Adrenal gland (tissue), 12 donors: ENCODE measurements around the gene FAM53B. TPM values are rescaled to one million over a fixed set of nuclear protein-coding genes. Genes with fewer than 3 reads are reported as not detected.

Experiments
- DNase-seq, 7 donors: peaks; one replicate each; pipeline ENCODE4 v3.0.0-alpha.2; 2019 to 2020
- H3K27ac ChIP-seq, 5 donors: fragments of 200-600 bp; sonication (generic) in 4 of 5; 1 replicate in 3 of 5; 2 replicates in 2 of 5; pipeline versions ENCODE4 v1.5.1 to v1.8.0; 2016 to 2020; ENCODE audit warnings: mild to moderate bottlenecking in 1 of 5
- H3K27me3 ChIP-seq: fragments of 200-600 bp; 2 replicates; pipeline ENCODE4 v1.8.0; 2021
- H3K36me3 ChIP-seq, 2 donors: fragments of 200-600 bp; replicated peaks in 1 of 2; 1 replicate in 1 of 2; 2 replicates in 1 of 2; pipeline versions ENCODE4 v1.5.1 to v1.8.0; 2018 to 2022
- H3K4me1 ChIP-seq, 2 donors: fragments of 200-600 bp; replicated peaks in 1 of 2; 1 replicate in 1 of 2; 2 replicates in 1 of 2; pipeline versions ENCODE4 v1.5.1 to v1.8.0; 2018 to 2021
- H3K4me3 ChIP-seq, 4 donors: fragments of 200-600 bp; sonication (generic) in 3 of 4; one replicate each; pipeline ENCODE4 v1.5.1; 2016 to 2018
- H3K9me3 ChIP-seq, 3 donors: fragments of 200-600 bp; sonication (generic) in 1 of 3; replicated peaks in 1 of 3; 1 replicate in 2 of 3; 2 replicates in 1 of 3; pipeline versions ENCODE4 v1.5.1 to v1.8.0; 2016 to 2021
- CTCF ChIP-seq, 6 experiments: fragments of 450-650 bp in 4 of 6; fragments of 200-600 bp in 2 of 6; sonication (generic) in 1 of 6; IDR thresholded peaks; 1 replicate in 5 of 6; 2 replicates in 1 of 6; pipeline versions ENCODE4 v1.5.1 to v1.8.0; 2016 to 2021; ENCODE audit warnings: antibody characterized with exemption in 6 of 6, mild to moderate bottlenecking in 2 of 6, moderate library complexity in 1 of 6
- POLR2A ChIP-seq, 2 donors: fragments of 450-650 bp; IDR thresholded peaks; one replicate each; pipeline ENCODE4 v1.6.1; 2017; ENCODE audit warnings: antibody characterized with exemption in 2 of 2, mild to moderate bottlenecking in 2 of 2, moderate library complexity in 1 of 2
- WGBS, 4 donors: extraction: QIAGEN DNeasy Blood & Tissue Kit in 2 of 4; methylation state at CpG; one replicate each; pipeline versions ENCODE4 v1.1.5 to v1.1.7; 2013 to 2017; 5-methylcytosine and 5-hydroxymethylcytosine counted together
- intact Hi-C, 2 donors: fragments of 100-400 bp; cut with DNase I; formaldehyde crosslinking; loops; one replicate each; pipeline versions ENCODE4 v1.14.1 to v1.15.0; 2022 to 2023
- polyA plus RNA-seq, 3 donors: library from polyadenylated mRNA; stranded (reverse); fragments of 200-250 nt in 2 of 3; fragments of 350-450 nt in 1 of 3; fragmentation: Illumina TruSeq in 1 of 3; extraction: RNeasy Lipid Tissue Mini Kit (QIAGEN cat#74804) in 1 of 3; gene quantifications; one replicate each; pipeline ENCODE4 v1.2.3, GENCODE V29; 2013 to 2014
- total RNA-seq, 9 donors: library from RNA; depleted of rRNA in 4 of 9; stranded (reverse); fragments of >200 nt in 4 of 9; fragments of 120-200 nt in 1 of 9; fragmentation: NEBNext Ultra II Directional in 1 of 9; extraction: Animal tissue kit (Norgen Biotek cat#: 25700) in 1 of 9; gene quantifications; one replicate each; pipeline versions ENCODE4 v1.1.0 to v1.2.4, GENCODE V29; 2013 to 2023
- donor health status: healthy with polysubstance abuse.
- donor health status: Bipolar disorder and iron deficiency.
- donor health status: DM: yes; HTN: yes; CAD: no.
- donor health status: DM: no; HTN: no; CAD: no.
- donor health status: DM: no; HTN: no; CAD: no.
- donor health status: DM: yes; HTN: yes; CAD: no.

The FAM53B gene
- total and polyA plus RNA-seq, 12 donors = 15.1 to 90.9 (median 65.5) TPM

- Histone ChIP-seq H3K36me3 (no peaks in the 10 kb centered on the region), H3K4me1 (peaks cover 11 to 47% of the 10 kb centered on the region in 2 donors), H3K27me3 (no peaks in the 10 kb centered on the region), H3K27ac (no peak overlapping the region), H3K9me3 (no peaks in the 10 kb centered on the region), H3K4me3 (no peak overlapping the region)
- no peak for DNase-seq
- intact Hi-C loops = no loop called here
- TF ChIP-seq CTCF (IDR thresholded peaks at IDR 0.05) = no peak
- TF ChIP-seq POLR2A (IDR thresholded peaks at IDR 0.05) = no peak
- 84 to 89% (median 86%) methylated on average over 10 to 19 of the region's 19 CpGs for WGBS, 4 donors
These were observed 107.7 kb downstream of the FAM53B start for GRCh38 chr10:124636271-124636995.

- Histone ChIP-seq H3K27ac (peak overlapping the region in 1 of 5 donors; percentile 74), H3K9me3 (no peaks in the 10 kb centered on the region), H3K4me3 (no peak overlapping the region), H3K36me3 (no peaks in the 10 kb centered on the region), H3K4me1 (peaks cover 5 to 43% of the 10 kb centered on the region in 2 donors), H3K27me3 (no peaks in the 10 kb centered on the region)
- 83 to 93% (median 89%) methylated on average over 9 to 10 of the region's 10 CpGs for WGBS, 4 donors
- no peak for DNase-seq
- intact Hi-C loops = no loop called here
- TF ChIP-seq CTCF (IDR thresholded peaks at IDR 0.05) (no peak), POLR2A (IDR thresholded peaks at IDR 0.05) (no peak)
These were observed 111.6 kb downstream of the FAM53B start for GRCh38 chr10:124632566-124632965.

- H3K27me3 ChIP-seq = no peaks in the 10 kb centered on the region
- WGBS, 4 donors = 62 to 74% (median 71%) methylated on average over 12 to 19 of the region's 19 CpGs
- DNase-seq = peak in 2 of 7 donors; percentile 37 to 50
- no peak overlapping the region for H3K4me3 ChIP-seq
- peak overlapping the region in 2 of 5 donors; percentile 57 to 74 for H3K27ac ChIP-seq
- peaks cover 10 to 48% of the 10 kb centered on the region in 2 donors for H3K4me1 ChIP-seq
- TF ChIP-seq POLR2A (IDR thresholded peaks at IDR 0.05) (no peak), CTCF (IDR thresholded peaks at IDR 0.05) (peak in 4 of 6 experiments; percentile 20 to 29 (median 29))
- no peaks in the 10 kb centered on the region for H3K9me3 ChIP-seq
- intact Hi-C loops = no loop called here
- no peaks in the 10 kb centered on the region for H3K36me3 ChIP-seq
These were observed 112.1 kb downstream of the FAM53B start for GRCh38 chr10:124632064-124632531.

- WGBS, 4 donors = 95 to 100% (median 99%) methylated on average over 5 of the region's 5 CpGs
- no peaks in the 10 kb centered on the region for H3K36me3 ChIP-seq
- no peak for DNase-seq
- H3K27me3 ChIP-seq = no peaks in the 10 kb centered on the region
- no peak overlapping the region for H3K4me3 ChIP-seq
- peaks cover 14 to 49% of the 10 kb centered on the region in 2 donors for H3K4me1 ChIP-seq
- TF ChIP-seq CTCF (IDR thresholded peaks at IDR 0.05) (no peak), POLR2A (IDR thresholded peaks at IDR 0.05) (no peak)
- no peaks in the 10 kb centered on the region for H3K9me3 ChIP-seq
- H3K27ac ChIP-seq = peak overlapping the region in 2 of 5 donors; percentile 21 to 74
- intact Hi-C loops = no loop called here
These were observed 113.6 kb downstream of the FAM53B start for GRCh38 chr10:124630551-124630950.
